Measurements from ENCODE around the gene NAA35. TPM values are rescaled to one million over a fixed set of nuclear protein-coding genes. Genes with fewer than 3 reads are reported as not detected.

Gene NAA35
- total RNA-seq, 4 donors from 2014 or later, result 16.4 to 20.8 (median 18.1) TPM

- Histone ChIP-seq H3K9me3 (peaks cover 0 to 10% (median 2%) of the 10 kb centered on the region in 4 donors), H3K27me3 (no peaks in the 10 kb centered on the region), H3K4me1 (no peaks in the 10 kb centered on the region), H3K36me3 (peaks cover 30 to 93% (median 44%) of the 10 kb centered on the region in 4 donors), H3K4me3 (no peak overlapping the region), H3K27ac (replicated peaks in 1 of 4) (no peak overlapping the region)
- intact Hi-C loops (cut with DNase I), result no loop called here
- TF ChIP-seq EP300 (IDR thresholded peaks at IDR 0.05) (no peak), POLR2AphosphoS5 (IDR thresholded peaks at IDR 0.05) (no peak), POLR2A (IDR thresholded peaks at IDR 0.05; ENCODE audit: low read depth) (no peak)
- TF ChIP-seq, protein P1, sequence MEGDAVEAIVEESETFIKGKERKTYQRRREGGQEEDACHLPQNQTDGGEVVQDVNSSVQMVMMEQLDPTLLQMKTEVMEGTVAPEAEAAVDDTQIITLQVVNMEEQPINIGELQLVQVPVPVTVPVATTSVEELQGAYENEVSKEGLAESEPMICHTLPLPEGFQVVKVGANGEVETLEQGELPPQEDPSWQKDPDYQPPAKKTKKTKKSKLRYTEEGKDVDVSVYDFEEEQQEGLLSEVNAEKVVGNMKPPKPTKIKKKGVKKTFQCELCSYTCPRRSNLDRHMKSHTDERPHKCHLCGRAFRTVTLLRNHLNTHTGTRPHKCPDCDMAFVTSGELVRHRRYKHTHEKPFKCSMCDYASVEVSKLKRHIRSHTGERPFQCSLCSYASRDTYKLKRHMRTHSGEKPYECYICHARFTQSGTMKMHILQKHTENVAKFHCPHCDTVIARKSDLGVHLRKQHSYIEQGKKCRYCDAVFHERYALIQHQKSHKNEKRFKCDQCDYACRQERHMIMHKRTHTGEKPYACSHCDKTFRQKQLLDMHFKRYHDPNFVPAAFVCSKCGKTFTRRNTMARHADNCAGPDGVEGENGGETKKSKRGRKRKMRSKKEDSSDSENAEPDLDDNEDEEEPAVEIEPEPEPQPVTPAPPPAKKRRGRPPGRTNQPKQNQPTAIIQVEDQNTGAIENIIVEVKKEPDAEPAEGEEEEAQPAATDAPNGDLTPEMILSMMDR (IDR thresholded peaks at IDR 0.05), result no peak
- DNase-seq (ENCODE audit: extremely low spot score), result no peak
- WGBS, result 96% methylated on average over 1 of the region's 1 CpG
Measured at GRCh38 chr9:86005253-86005775, 64.4 kb downstream of the NAA35 start.

DNA sequence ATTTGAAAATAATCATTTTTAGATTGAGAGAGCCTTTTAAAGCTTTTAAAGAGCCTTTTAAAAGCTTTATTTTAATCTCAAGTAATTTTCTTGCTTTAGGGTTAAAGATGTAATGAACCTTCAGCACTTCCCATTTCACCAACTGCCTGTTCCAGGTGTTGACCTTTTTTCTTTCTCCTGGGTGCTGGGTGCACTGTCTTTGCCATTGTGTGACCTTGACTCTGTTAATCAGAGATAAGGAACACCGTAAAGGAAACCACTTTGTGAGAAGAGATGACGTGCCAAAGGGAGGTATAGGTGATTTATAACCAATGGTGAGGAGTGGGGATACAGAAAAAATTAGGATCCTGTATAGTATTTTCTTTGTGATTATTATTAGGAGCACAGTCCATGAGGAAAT lies 68.2 kb downstream of the NAA35 start:
- H3K4me1 ChIP-seq, result peaks cover 0 to 6% (median 3%) of the 10 kb centered on the region in 4 donors
- no peak overlapping the region for H3K27ac ChIP-seq (replicated peaks in 1 of 4)
- intact Hi-C loops (cut with DNase I), result no loop called here
- TF ChIP-seq, protein P1 (IDR thresholded peaks at IDR 0.05), result no peak
- TF ChIP-seq POLR2AphosphoS5 (IDR thresholded peaks at IDR 0.05) (no peak), EP300 (IDR thresholded peaks at IDR 0.05) (no peak), POLR2A (IDR thresholded peaks at IDR 0.05; ENCODE audit: low read depth) (no peak)
- no peak for DNase-seq (ENCODE audit: extremely low spot score)
- no peaks in the 10 kb centered on the region for H3K27me3 ChIP-seq
- WGBS, result 96% methylated on average over 2 of the region's 2 CpGs
- H3K4me3 ChIP-seq, result no peak overlapping the region
- peaks cover 30 to 92% (median 69%) of the 10 kb centered on the region in 4 donors for H3K36me3 ChIP-seq
- H3K9me3 ChIP-seq, result peaks cover 0 to 10% (median 2%) of the 10 kb centered on the region in 4 donors

DNA sequence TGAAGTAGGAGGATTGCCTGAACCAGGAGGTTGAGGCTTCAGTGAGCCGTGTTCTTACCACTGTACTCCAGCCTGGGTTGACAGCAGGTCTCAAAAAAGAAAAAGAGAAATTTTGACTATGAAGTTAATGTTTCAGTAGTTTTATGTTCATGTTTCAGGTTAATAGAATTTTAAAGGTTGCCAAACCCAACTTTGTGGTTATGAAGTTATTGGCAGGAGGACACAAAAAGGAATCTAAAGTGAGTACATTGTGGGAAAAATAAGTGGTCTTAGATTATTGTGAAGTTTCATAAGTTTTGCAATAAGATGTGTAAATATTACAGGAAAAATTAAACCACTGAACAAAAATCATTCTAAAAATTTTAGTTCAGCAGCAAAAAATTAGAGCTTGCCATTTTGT lies 79.8 kb downstream of the NAA35 start:
- no peaks in the 10 kb centered on the region for H3K27me3 ChIP-seq
- H3K36me3 ChIP-seq, result peaks cover 17 to 90% (median 59%) of the 10 kb centered on the region in 4 donors
- WGBS, result 100% methylated on average over 1 of the region's 1 CpG
- DNase-seq (ENCODE audit: extremely low spot score), result no peak
- intact Hi-C loops (cut with DNase I), result no loop called here
- no peak overlapping the region for H3K27ac ChIP-seq (replicated peaks in 1 of 4)
- H3K4me3 ChIP-seq, result no peak overlapping the region
- no peaks in the 10 kb centered on the region for H3K9me3 ChIP-seq
- H3K4me1 ChIP-seq, result peaks cover 0 to 5% (median 0%) of the 10 kb centered on the region in 4 donors
- TF ChIP-seq, protein P1 (IDR thresholded peaks at IDR 0.05), result no peak
- TF ChIP-seq EP300 (IDR thresholded peaks at IDR 0.05) (no peak), POLR2AphosphoS5 (IDR thresholded peaks at IDR 0.05) (no peak), POLR2A (IDR thresholded peaks at IDR 0.05; ENCODE audit: low read depth) (no peak)

GRCh38 chr9:86021166-86021565 lies 80.2 kb downstream of the NAA35 start:
- TF ChIP-seq POLR2A (IDR thresholded peaks at IDR 0.05; ENCODE audit: low read depth) (no peak), POLR2AphosphoS5 (IDR thresholded peaks at IDR 0.05) (no peak), EP300 (IDR thresholded peaks at IDR 0.05) (no peak)
- TF ChIP-seq, protein P1 (IDR thresholded peaks at IDR 0.05), result no peak
- 88% methylated on average over 6 of the region's 6 CpGs for WGBS
- intact Hi-C loops (cut with DNase I), result no loop called here

More at GRCh38 chr9:86021166-86021565, 80.2 kb downstream of the NAA35 start:
- DNase-seq (ENCODE audit: extremely low spot score), result no peak
- H3K9me3 ChIP-seq, result no peaks in the 10 kb centered on the region
- peaks cover 17 to 93% (median 60%) of the 10 kb centered on the region in 4 donors for H3K36me3 ChIP-seq
- H3K27ac ChIP-seq (replicated peaks in 1 of 4), result no peak overlapping the region
- no peak overlapping the region for H3K4me3 ChIP-seq
- H3K27me3 ChIP-seq, result no peaks in the 10 kb centered on the region
- peaks cover 0 to 5% (median 0%) of the 10 kb centered on the region in 4 donors for H3K4me1 ChIP-seq
